Psoas muscle (tissue), 8 donors: ENCODE results near the gene DDX41. TPM values are rescaled to one million over a fixed set of nuclear protein-coding genes. Genes with fewer than 3 reads are reported as not detected.

ENCODE experiments used
- ATAC-seq, 4 donors: fragments of 200-7000 bp; cut with Tn5 transposase; one replicate each; pipeline ENCODE4 v1.9.1; 2020; ENCODE audit warnings: moderate library complexity in 3 of 4, mild to moderate bottlenecking in 2 of 4
- DNase-seq, 2 donors: peaks; one replicate each; pipeline ENCODE4 v3.0.0-alpha.2; 2020
- H3K27ac ChIP-seq: fragments of 200-600 bp; one replicate; pipeline ENCODE4 v1.8.0; 2022
- H3K27me3 ChIP-seq, 3 donors: fragments of 200-600 bp in 1 of 3; one replicate each; pipeline versions ENCODE4 v1.6.1 to v1.8.0; 2013 to 2022; ENCODE audit warnings: low read length in 2 of 3, mild to moderate bottlenecking in 2 of 3, moderate library complexity in 1 of 3; ENCODE audit not compliant: insufficient read depth in 3 of 3
- H3K36me3 ChIP-seq, 2 donors: fragments of 200-600 bp in 1 of 2; one replicate each; pipeline versions ENCODE4 v1.6.1 to v1.8.0; 2013 to 2022; ENCODE audit warnings: low read depth in 1 of 2, mild to moderate bottlenecking in 1 of 2, moderate library complexity in 1 of 2; ENCODE audit not compliant: insufficient read depth in 1 of 2
- H3K4me1 ChIP-seq: fragments of 200-600 bp; one replicate; pipeline ENCODE4 v1.8.0; 2022
- H3K4me3 ChIP-seq: fragments of 200-600 bp; one replicate; pipeline ENCODE4 v1.8.0; 2022; ENCODE audit warnings: mild to moderate bottlenecking
- H3K9me3 ChIP-seq: fragments of 200-600 bp; one replicate; pipeline ENCODE4 v1.8.0; 2022
- WGBS, 3 donors: extraction: QIAGEN DNeasy Blood & Tissue Kit; methylation state at CpG; one replicate each; pipeline versions ENCODE4 v1.1.6 to v1.1.7; 2013; 5-methylcytosine and 5-hydroxymethylcytosine counted together
- intact Hi-C, 2 donors: fragments of 100-400 bp; cut with DNase I; formaldehyde crosslinking; loops; one replicate each; pipeline versions ENCODE4 v1.11.0 to v1.14.2; 2022
- polyA plus RNA-seq, 3 donors: library from polyadenylated mRNA; stranded (reverse); fragments of 200-250 nt; gene quantifications; one replicate each; pipeline ENCODE4 v1.2.3, GENCODE V29; 2013
- total RNA-seq, 4 donors: library from RNA; stranded (reverse); fragmentation: NEBNext Ultra II Directional in 2 of 4; extraction: Animal tissue kit (Norgen Biotek cat#: 25700) in 2 of 4; gene quantifications; one replicate each; pipeline versions ENCODE4 v1.2.1 to v1.2.4, GENCODE V29; 2021 to 2023
- TF ChIP-seq, protein P1 (sequence below): fragments of 200-600 bp; IDR thresholded peaks from one replicate; pipeline ENCODE4 v1.8.0; 2022; ENCODE audit warnings: antibody characterized with exemption
- donor health status: healthy with polysubstance abuse.
- donor health status: DM: no; HTN: no; CAD: no; lungs with moderate emphysema.
- donor health status: Bipolar disorder and iron deficiency.
- donor health status: healthy.
- donor health status: DM: yes; HTN: yes; CAD: no.
- donor health status: DM: no; HTN: no; CAD: no.
- donor health status: DM: no; HTN: no; CAD: no.
- donor health status: DM: yes; HTN: yes; CAD: no.

DDX41 gene
- total and polyA plus RNA-seq, 7 donors, result 37.2 to 71.6 (median 41.0) TPM

DNA sequence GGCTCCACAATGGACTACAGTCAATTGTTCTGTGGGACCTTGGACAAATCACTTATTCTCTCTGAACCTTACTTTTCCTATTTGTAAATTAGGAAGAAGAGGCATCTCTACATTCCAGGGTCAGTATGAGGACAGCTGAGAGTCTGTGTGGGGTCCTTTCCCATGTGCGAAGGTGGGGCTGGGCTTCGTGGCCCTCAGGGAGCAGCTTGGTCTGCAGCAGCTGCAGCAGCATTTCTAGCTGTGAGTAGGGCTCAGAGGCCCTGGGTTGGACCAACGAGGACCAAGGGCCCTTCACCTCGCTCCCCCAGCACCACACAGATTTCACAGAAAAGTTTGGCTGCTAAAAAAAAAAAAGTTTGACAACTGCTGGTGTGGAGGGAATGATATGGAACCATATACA is 9.4 kb upstream of the DDX41 start:
- ATAC-seq, result no peak

DNA sequence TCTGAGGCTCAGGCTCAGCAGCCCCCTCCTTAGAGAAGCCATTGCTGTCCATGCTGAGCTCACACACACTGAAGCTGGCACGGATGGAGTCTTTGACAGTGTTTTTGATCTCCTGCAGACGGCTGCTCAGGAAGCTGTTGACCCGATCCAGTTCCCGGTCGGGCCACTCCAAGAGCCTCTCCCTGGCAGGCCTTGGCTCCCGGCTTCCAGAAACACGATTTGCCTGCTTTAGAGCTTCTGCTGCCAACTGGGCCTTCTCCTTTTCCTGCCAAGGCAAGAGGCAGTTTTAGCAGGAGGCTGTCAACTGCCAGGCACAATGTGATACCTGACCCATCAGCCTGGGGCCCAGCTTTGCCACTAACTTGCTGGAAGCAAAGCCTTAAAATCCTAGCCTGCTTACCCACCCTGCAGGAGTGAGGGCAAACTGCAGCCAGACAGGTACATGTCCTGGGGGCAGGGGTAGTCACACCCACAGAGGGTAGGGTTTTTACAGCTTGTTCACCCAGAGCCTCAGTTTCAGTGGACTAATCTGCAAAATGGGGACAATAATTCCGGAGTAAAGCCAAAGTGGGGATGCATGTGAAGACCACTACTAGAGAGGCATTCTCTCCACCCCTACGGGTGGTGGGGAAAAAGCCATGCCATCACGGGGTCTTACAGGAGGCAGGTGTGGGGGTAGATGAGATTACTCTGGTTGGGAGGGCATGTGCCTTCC is 8.3 kb upstream of the DDX41 start:
- intact Hi-C loops, result loop anchor here in 1 of 2 donors (2.0 kb wide), 1 partner anchor 28 kb away; no protein-coding TSS in a partner anchor
- peak overlapping the region; percentile 80 for H3K27ac ChIP-seq
- no peaks in the 10 kb centered on the region for H3K27me3 ChIP-seq
- peak; percentile 43 to 83 (median 71) for ATAC-seq
- no peaks in the 10 kb centered on the region for H3K9me3 ChIP-seq
- H3K4me3 ChIP-seq, result no peak overlapping the region
- 41 to 56% (median 46%) methylated on average over 10 of the region's 10 CpGs for WGBS, 3 donors
- peaks cover 10 to 97% of the 10 kb centered on the region in 2 donors for H3K36me3 ChIP-seq
- peak in 1 of 2 donors; percentile 71 for DNase-seq
- TF ChIP-seq, protein P1, sequence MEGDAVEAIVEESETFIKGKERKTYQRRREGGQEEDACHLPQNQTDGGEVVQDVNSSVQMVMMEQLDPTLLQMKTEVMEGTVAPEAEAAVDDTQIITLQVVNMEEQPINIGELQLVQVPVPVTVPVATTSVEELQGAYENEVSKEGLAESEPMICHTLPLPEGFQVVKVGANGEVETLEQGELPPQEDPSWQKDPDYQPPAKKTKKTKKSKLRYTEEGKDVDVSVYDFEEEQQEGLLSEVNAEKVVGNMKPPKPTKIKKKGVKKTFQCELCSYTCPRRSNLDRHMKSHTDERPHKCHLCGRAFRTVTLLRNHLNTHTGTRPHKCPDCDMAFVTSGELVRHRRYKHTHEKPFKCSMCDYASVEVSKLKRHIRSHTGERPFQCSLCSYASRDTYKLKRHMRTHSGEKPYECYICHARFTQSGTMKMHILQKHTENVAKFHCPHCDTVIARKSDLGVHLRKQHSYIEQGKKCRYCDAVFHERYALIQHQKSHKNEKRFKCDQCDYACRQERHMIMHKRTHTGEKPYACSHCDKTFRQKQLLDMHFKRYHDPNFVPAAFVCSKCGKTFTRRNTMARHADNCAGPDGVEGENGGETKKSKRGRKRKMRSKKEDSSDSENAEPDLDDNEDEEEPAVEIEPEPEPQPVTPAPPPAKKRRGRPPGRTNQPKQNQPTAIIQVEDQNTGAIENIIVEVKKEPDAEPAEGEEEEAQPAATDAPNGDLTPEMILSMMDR, result peak; percentile 9
- H3K4me1 ChIP-seq, result peaks cover 28% of the 10 kb centered on the region

More for the DNA sequence above, 9.4 kb upstream of the DDX41 start:
- WGBS, 3 donors, result 78 to 87% (median 83%) methylated on average over 4 of the region's 4 CpGs
- no peaks in the 10 kb centered on the region for H3K9me3 ChIP-seq
- H3K4me1 ChIP-seq, result peaks cover 28% of the 10 kb centered on the region
- H3K36me3 ChIP-seq, result peaks cover 12 to 97% of the 10 kb centered on the region in 2 donors
- no peaks in the 10 kb centered on the region for H3K27me3 ChIP-seq
- TF ChIP-seq, protein P1, result no peak
- H3K27ac ChIP-seq, result peak overlapping the region; percentile 80
- no peak overlapping the region for H3K4me3 ChIP-seq
- no peak for DNase-seq
- intact Hi-C loops, result no loop called here

DNA sequence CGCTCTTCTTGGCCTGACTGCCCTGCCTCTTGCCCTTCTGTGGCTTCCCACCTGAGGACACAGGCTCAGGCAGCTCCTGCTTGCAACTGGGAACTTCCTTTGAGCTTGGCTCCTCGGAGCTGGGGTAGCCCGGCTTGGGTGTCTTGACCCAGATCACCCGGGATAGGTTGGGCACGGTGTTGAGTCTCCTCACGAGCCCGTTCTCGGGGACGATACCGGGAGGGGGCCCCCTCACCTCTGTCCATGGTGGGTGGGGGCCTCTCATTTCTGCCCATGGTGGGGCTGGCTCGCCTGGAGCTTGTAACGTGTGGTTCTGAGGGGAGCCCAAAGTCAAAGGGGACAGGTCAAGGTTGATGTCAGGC is 7.8 kb upstream of the DDX41 start:
- Histone ChIP-seq H3K4me3 (no peak overlapping the region), H3K9me3 (no peaks in the 10 kb centered on the region), H3K36me3 (peaks cover 10 to 97% of the 10 kb centered on the region in 2 donors), H3K27ac (peak overlapping the region; percentile 80), H3K27me3 (no peaks in the 10 kb centered on the region), H3K4me1 (peaks cover 32% of the 10 kb centered on the region)
- intact Hi-C loops, result loop anchor here in 1 of 2 donors (2.0 kb wide), 1 partner anchor 28 kb away; no protein-coding TSS in a partner anchor
- 52 to 72% (median 57%) methylated on average over 12 of the region's 12 CpGs for WGBS, 3 donors
- TF ChIP-seq, protein P1, result no peak
- DNase-seq (no peak), ATAC-seq (peak in 3 of 4 donors; percentile 6 to 28 (median 16))

DNA sequence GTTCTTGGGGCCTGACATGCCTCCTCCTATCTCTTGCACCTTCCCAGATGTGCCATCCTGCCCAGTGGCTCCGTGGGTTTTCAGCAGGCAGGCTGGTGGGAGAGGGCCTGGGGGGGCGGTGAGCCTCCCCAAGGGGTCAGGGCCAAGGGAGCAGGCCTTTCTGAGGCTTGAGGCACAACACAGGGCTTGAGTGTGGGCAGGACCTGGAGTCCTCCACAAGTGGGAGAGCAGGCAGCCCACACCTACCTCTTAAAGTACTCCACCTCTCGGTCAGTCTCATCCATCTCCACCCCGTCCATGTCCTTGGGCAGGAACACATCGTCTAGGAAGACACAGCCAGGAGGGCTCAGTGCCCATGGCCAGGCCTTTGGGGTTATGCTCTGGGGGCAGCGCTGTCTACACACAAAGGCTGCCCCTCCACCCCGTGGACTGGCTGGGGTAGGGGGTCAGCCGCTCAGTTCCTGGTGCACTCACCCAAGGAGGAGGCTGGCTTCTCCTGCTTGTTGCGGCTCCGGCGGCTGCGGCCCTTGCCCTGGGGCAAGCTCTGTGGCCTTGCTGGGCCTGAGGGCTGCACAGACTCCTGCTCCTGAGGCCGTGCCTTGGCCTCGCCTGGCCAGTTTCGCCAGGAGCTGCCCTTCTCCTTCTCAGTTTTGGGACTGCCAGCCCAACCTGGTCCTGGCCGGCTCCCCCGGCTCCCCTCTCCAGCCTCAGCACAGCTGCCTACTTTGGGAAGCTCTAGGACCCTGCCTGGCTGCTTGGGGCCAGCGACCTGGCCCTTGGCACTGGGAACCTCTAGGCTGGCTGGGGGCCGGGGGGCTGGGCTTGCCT is 7.2 kb upstream of the DDX41 start:
- Histone ChIP-seq H3K4me3 (no peak overlapping the region), H3K9me3 (no peaks in the 10 kb centered on the region), H3K36me3 (peaks cover 10 to 97% of the 10 kb centered on the region in 2 donors), H3K27ac (peak overlapping the region; percentile 80), H3K27me3 (no peaks in the 10 kb centered on the region), H3K4me1 (peaks cover 37% of the 10 kb centered on the region)
- no peak for DNase-seq
- ATAC-seq, result peak in 1 of 4 donors; percentile 2
- TF ChIP-seq, protein P1, result no peak
- intact Hi-C loops, result loop anchor here in 1 of 2 donors (2.0 kb wide), 1 partner anchor 29 kb away; no protein-coding TSS in a partner anchor
- WGBS, 3 donors, result 86 to 96% (median 89%) methylated on average over 17 to 19 of the region's 19 CpGs
